Caco-2 (cell line): ENCODE data around the gene PCDHGB7. TPM values are rescaled to one million over a fixed set of nuclear protein-coding genes. Genes with fewer than 3 reads are reported as not detected.

Source experiments
- BruUV-seq: library from RNA; stranded (reverse); fragments of 400-500 nt; replicated peaks from 2 replicates; lab custom pipeline; 2021; lab: Mats Ljungman, UMichigan
- CTCF ChIA-PET: fragments of 300-600 bp; sonication (Branson Sonifier 250); formaldehyde crosslinking; loops from one replicate; lab custom pipeline; 2022; ENCODE audit warnings: antibody characterized with exemption; lab: Charles Lee
- POLR2A ChIA-PET: fragments of 300-600 bp; sonication (Branson Sonifier 250); formaldehyde crosslinking; loops from one replicate; lab custom pipeline; 2022; ENCODE audit warnings: antibody characterized with exemption; lab: Charles Lee
- DNase-seq, 2 experiments: peaks; one replicate each; pipeline versions ENCODE4 v3.0.0 to v3.0.0-alpha.2; 2020 to 2022
- H3K27me3 ChIP-seq: replicated peaks from 2 replicates; pipeline ENCODE4 v1.6.0; 2011; ENCODE audit warnings: low read length; ENCODE audit not compliant: control insufficient read depth, insufficient read depth
- H3K36me3 ChIP-seq: 2 replicates; pipeline ENCODE4 v1.5.1; 2011; ENCODE audit warnings: low read length; ENCODE audit not compliant: control insufficient read depth, insufficient read depth
- H3K4me1 ChIP-seq: fragments of 250-450 bp; sonication (Bioruptor Pico); 2 replicates; pipeline ENCODE4 v1.5.1; 2020; ENCODE audit warnings: mild to moderate bottlenecking
- H3K4me3 ChIP-seq: 2 replicates; pipeline ENCODE4 v1.5.1; 2011; ENCODE audit warnings: low read depth, mild to moderate bottlenecking, control low read depth, low read length
- H3K9me3 ChIP-seq: fragments of 250-450 bp; sonication (Bioruptor Pico); 2 replicates; pipeline ENCODE4 v1.5.1; 2020; ENCODE audit warnings: mild to moderate bottlenecking, moderate library complexity
- H3K27ac Mint-ChIP-seq: one replicate; pipeline ENCODE4 v1.8.0; 2022; ENCODE audit warnings: mixed read lengths; ENCODE audit not compliant: unreplicated experiment
- H3K27me3 Mint-ChIP-seq: one replicate; pipeline ENCODE4 v1.8.0; 2022; ENCODE audit warnings: mixed read lengths; ENCODE audit not compliant: insufficient read depth, unreplicated experiment
- H3K36me3 Mint-ChIP-seq: one replicate; pipeline ENCODE4 v1.8.0; 2022; ENCODE audit warnings: mild to moderate bottlenecking, mixed read lengths; ENCODE audit not compliant: insufficient read depth, unreplicated experiment
- H3K4me1 Mint-ChIP-seq: one replicate; pipeline ENCODE4 v1.8.0; 2022; ENCODE audit warnings: low read depth, mixed read lengths; ENCODE audit not compliant: unreplicated experiment
- H3K4me3 Mint-ChIP-seq: one replicate; pipeline ENCODE4 v1.8.0; 2022; ENCODE audit warnings: mild to moderate bottlenecking, moderate library complexity, mixed read lengths; ENCODE audit not compliant: unreplicated experiment
- H3K9me3 Mint-ChIP-seq: one replicate; pipeline ENCODE4 v1.8.0; 2022; ENCODE audit warnings: mixed read lengths; ENCODE audit not compliant: unreplicated experiment
- CTCF ChIP-seq, 2 experiments: fragments of 200-600 bp in 1 of 2; IDR thresholded peaks; 1 replicate in 1 of 2; 2 replicates in 1 of 2; pipeline versions ENCODE4 v1.5.1 to v1.8.0; 2011 to 2022; ENCODE audit warnings: antibody characterized with exemption in 1 of 2, control low read depth in 1 of 2, inconsistent platforms in 1 of 2, low read depth in 1 of 2, low read length in 1 of 2, mild to moderate bottlenecking in 1 of 2, moderate library complexity in 1 of 2; ENCODE audit not compliant: insufficient read depth in 1 of 2, severe bottlenecking in 1 of 2, unreplicated experiment in 1 of 2
- intact Hi-C: fragments of 100-400 bp; cut with micrococcal nuclease; formaldehyde crosslinking; loops from one replicate; pipeline ENCODE4 v1.10.0; 2022; ENCODE audit not compliant: unreplicated experiment
- total RNA-seq: library from RNA; stranded (reverse); gene quantifications from 2 replicates; pipeline ENCODE4 v1.2.3, GENCODE V29; 2022

The PCDHGB7 gene
- total RNA-seq, 1 experiment from 2014 or later = 2.4 TPM

DNA sequence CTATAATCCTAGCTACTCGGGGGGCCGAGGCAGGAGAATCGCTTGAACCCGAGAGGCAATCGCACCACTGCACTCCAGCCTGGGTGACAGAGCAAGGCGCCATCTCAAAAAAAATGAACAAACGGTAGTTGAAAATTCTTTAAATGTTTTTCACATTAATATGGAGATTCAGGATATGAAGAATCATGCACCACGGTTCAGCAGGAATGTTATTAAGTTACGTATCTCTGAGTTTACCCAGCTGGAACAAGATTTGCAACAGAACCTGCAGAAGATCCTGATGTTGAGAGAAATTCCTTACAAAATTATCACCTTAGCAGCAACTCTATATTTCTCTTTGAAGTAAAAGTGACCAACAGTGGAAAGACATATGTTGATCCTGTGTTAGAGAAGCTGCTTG lies 22.9 kb downstream of the PCDHGB7 start:
- no peaks in the 10 kb centered on the region for H3K4me1 Mint-ChIP-seq
- Histone ChIP-seq H3K4me3 (no peak overlapping the region), H3K4me1 (no peaks in the 10 kb centered on the region), H3K36me3 (no peaks in the 10 kb centered on the region), H3K9me3 (peaks cover 3% of the 10 kb centered on the region; the same call in 1 of the 2 replicates), H3K27me3 (no peaks in the 10 kb centered on the region)
- H3K9me3 Mint-ChIP-seq = peaks cover 24% of the 10 kb centered on the region
- ChIA-PET CTCF (no interaction called here), POLR2A (no interaction called here)
- no peak for TF ChIP-seq CTCF (IDR thresholded peaks at IDR 0.05; ENCODE audit: insufficient read depth in 1 of 2, low read depth in 1 of 2, low read length in 1 of 2, severe bottlenecking in 1 of 2, unreplicated experiment in 1 of 2)
- H3K27ac Mint-ChIP-seq = no peak overlapping the region
- no peaks in the 10 kb centered on the region for H3K36me3 Mint-ChIP-seq
- no peak overlapping the region for H3K4me3 Mint-ChIP-seq
- intact Hi-C loops = no loop called here
- no peaks in the 10 kb centered on the region for H3K27me3 Mint-ChIP-seq
- no peak for DNase-seq
- BruUV-seq = no TSS peak

GRCh38 chr5:141441571-141442170 lies 24.2 kb downstream of the PCDHGB7 start:
- no peaks in the 10 kb centered on the region for H3K4me1 ChIP-seq
- Mint-ChIP-seq H3K36me3 (no peaks in the 10 kb centered on the region), H3K27me3 (no peaks in the 10 kb centered on the region), H3K4me3 (no peak overlapping the region), H3K9me3 (peaks cover 37% of the 10 kb centered on the region), H3K27ac (no peak overlapping the region), H3K4me1 (no peaks in the 10 kb centered on the region)
- ChIA-PET CTCF (interaction anchor here (0.7 to 1.2 kb wide), 2 partner anchors 8 to 66 kb away, joined by 3 read pairs; no protein-coding TSS in a partner anchor), POLR2A (no interaction called here)
- H3K27me3 ChIP-seq = no peaks in the 10 kb centered on the region
- H3K9me3 ChIP-seq = peaks cover 3% of the 10 kb centered on the region; the same call in 1 of the 2 replicates
- no peak for TF ChIP-seq CTCF (IDR thresholded peaks at IDR 0.05; ENCODE audit: insufficient read depth in 1 of 2, low read depth in 1 of 2, low read length in 1 of 2, severe bottlenecking in 1 of 2, unreplicated experiment in 1 of 2)
- BruUV-seq = no TSS peak
- intact Hi-C loops = no loop called here
- no peak overlapping the region for H3K4me3 ChIP-seq
- H3K36me3 ChIP-seq = no peaks in the 10 kb centered on the region
- DNase-seq = no peak

GRCh38 chr5:141465351-141465750 lies 47.9 kb downstream of the PCDHGB7 start:
- no peak overlapping the region for H3K4me3 Mint-ChIP-seq
- ChIA-PET POLR2A (interaction anchor here (0.7 kb wide), 1 partner anchor 1220 kb away, joined by 3 read pairs; no protein-coding TSS in a partner anchor), CTCF (no interaction called here)
- Histone ChIP-seq H3K36me3 (no peaks in the 10 kb centered on the region), H3K27me3 (no peaks in the 10 kb centered on the region), H3K4me1 (no peaks in the 10 kb centered on the region), H3K9me3 (peaks cover 4% of the 10 kb centered on the region), H3K4me3 (no peak overlapping the region)
- H3K27me3 Mint-ChIP-seq = no peaks in the 10 kb centered on the region
- no peaks in the 10 kb centered on the region for H3K4me1 Mint-ChIP-seq
- no peak for TF ChIP-seq CTCF (IDR thresholded peaks at IDR 0.05; ENCODE audit: insufficient read depth in 1 of 2, low read depth in 1 of 2, low read length in 1 of 2, severe bottlenecking in 1 of 2, unreplicated experiment in 1 of 2)
- no peak for DNase-seq
- no peaks in the 10 kb centered on the region for H3K36me3 Mint-ChIP-seq
- intact Hi-C loops = no loop called here
- no peak overlapping the region for H3K27ac Mint-ChIP-seq
- no peaks in the 10 kb centered on the region for H3K9me3 Mint-ChIP-seq
- no TSS peak for BruUV-seq

Other genes starting within 250 kb of the PCDHGB7 start
- not detected in 2 replicates for gene PCDHB7, start 245.0 kb upstream of the PCDHGB7 start, total RNA-seq
- not detected in 2 replicates for gene PCDHB8, start 239.9 kb upstream of the PCDHGB7 start, total RNA-seq
- gene PCDHB16, start 235.3 kb upstream of the PCDHGB7 start, total RNA-seq = 0.07 TPM in 1 of 2 replicates, not detected in the other
- not detected in 2 replicates for gene PCDHB9, start 230.5 kb upstream of the PCDHGB7 start, total RNA-seq
- gene PCDHB10, start 225.3 kb upstream of the PCDHGB7 start, total RNA-seq = 0.09 TPM in 1 of 2 replicates, not detected in the other
- gene PCDHB11, start 218.1 kb upstream of the PCDHGB7 start, total RNA-seq = 0.12 TPM in 1 of 2 replicates, not detected in the other
- 0.12 TPM in 1 of 2 replicates, not detected in the other for gene PCDHB12, start 209.0 kb upstream of the PCDHGB7 start, total RNA-seq
- 0.12 TPM in 1 of 2 replicates, not detected in the other for gene PCDHB13, start 203.8 kb upstream of the PCDHGB7 start, total RNA-seq
- gene PCDHB14, start 194.3 kb upstream of the PCDHGB7 start, total RNA-seq = 0.41 and 0.44 TPM in 2 replicates
- gene PCDHB15, start 172.3 kb upstream of the PCDHGB7 start, total RNA-seq = 0.21 TPM in 1 of 2 replicates, not detected in the other
- 0.64 and 0.67 TPM in 2 replicates for gene SLC25A2, start 113.6 kb upstream of the PCDHGB7 start, total RNA-seq
- gene TAF7, start 96.9 kb upstream of the PCDHGB7 start, total RNA-seq = 77.2 and 78.7 TPM in 2 replicates
- 0.64 and 1.1 TPM in 2 replicates for gene PCDHGA1, start 87.2 kb upstream of the PCDHGB7 start, total RNA-seq
- gene PCDHGA2, start 78.9 kb upstream of the PCDHGB7 start, total RNA-seq = 0.20 and 0.23 TPM in 2 replicates
- 0.11 TPM in 1 of 2 replicates, not detected in the other for gene PCDHGA3, start 73.8 kb upstream of the PCDHGB7 start, total RNA-seq
- 0.60 and 0.66 TPM in 2 replicates for gene PCDHGB1, start 67.6 kb upstream of the PCDHGB7 start, total RNA-seq
- 0.49 and 0.54 TPM in 2 replicates for gene PCDHGA4, start 62.7 kb upstream of the PCDHGB7 start, total RNA-seq
- 1.00 and 1.3 TPM in 2 replicates for gene PCDHGB2, start 57.7 kb upstream of the PCDHGB7 start, total RNA-seq
- gene PCDHGA5, start 53.5 kb upstream of the PCDHGB7 start, total RNA-seq = 0.57 and 0.72 TPM in 2 replicates
- gene PCDHGB3, start 47.4 kb upstream of the PCDHGB7 start, total RNA-seq = 0.54 and 0.60 TPM in 2 replicates
- 0.49 and 0.79 TPM in 2 replicates for gene PCDHGA6, start 43.8 kb upstream of the PCDHGB7 start, total RNA-seq
- gene PCDHGA7, start 34.9 kb upstream of the PCDHGB7 start, total RNA-seq = 0.09 and 0.43 TPM in 2 replicates
- gene PCDHGB4, start 30.0 kb upstream of the PCDHGB7 start, total RNA-seq = 0.12 and 0.14 TPM in 2 replicates
- 0.14 and 0.18 TPM in 2 replicates for gene PCDHGA8, start 25.0 kb upstream of the PCDHGB7 start, total RNA-seq
- gene PCDHGB5, start 19.7 kb upstream of the PCDHGB7 start, total RNA-seq = 13.2 and 13.4 TPM in 2 replicates
- 2.8 and 4.4 TPM in 2 replicates for gene PCDHGA9, start 14.9 kb upstream of the PCDHGB7 start, total RNA-seq
- gene PCDHGB6, start 9.7 kb upstream of the PCDHGB7 start, total RNA-seq = 2.5 and 2.8 TPM in 2 replicates
- gene PCDHGA10, start 4.7 kb upstream of the PCDHGB7 start, total RNA-seq = 2.9 and 3.6 TPM in 2 replicates
- gene PCDHGA11, start 3.4 kb downstream of the PCDHGB7 start, total RNA-seq = 1.2 and 1.9 TPM in 2 replicates
- 0.52 and 1.0 TPM in 2 replicates for gene PCDHGA12, start 12.8 kb downstream of the PCDHGB7 start, total RNA-seq
- 1.3 and 2.9 TPM in 2 replicates for gene PCDHGC3, start 58.3 kb downstream of the PCDHGB7 start, total RNA-seq
- 0.28 and 0.39 TPM in 2 replicates for gene PCDHGC4, start 67.4 kb downstream of the PCDHGB7 start, total RNA-seq
- gene PCDHGC5, start 71.4 kb downstream of the PCDHGB7 start, total RNA-seq = 0.21 and 0.25 TPM in 2 replicates
- gene DIAPH1, start 201.3 kb downstream of the PCDHGB7 start, total RNA-seq = 161 and 167 TPM in 2 replicates
- gene HDAC3, start 219.2 kb downstream of the PCDHGB7 start, total RNA-seq = 73.0 and 74.5 TPM in 2 replicates
- gene RELL2, start 219.3 kb downstream of the PCDHGB7 start, total RNA-seq = 8.7 and 13.6 TPM in 2 replicates
- 25.0 and 26.8 TPM in 2 replicates for gene FCHSD1, start 233.7 kb downstream of the PCDHGB7 start, total RNA-seq